RWPE2 (cell line): ENCODE data around the gene RFXANK.

Experiments used
- ATAC-seq: fragments of 200-7000 bp; cut with Tn5 transposase; 3 replicates; pipeline ENCODE4 v1.9.1; 2021; ENCODE audit warnings: low read depth
- DNase-seq: peaks from one replicate; pipeline ENCODE4 v3.0.0-alpha.2; 2020; ENCODE audit warnings: low spot score
- H3K27ac ChIP-seq: fragments of 450-650 bp; 2 replicates; pipeline ENCODE4 v1.5.1; 2017; ENCODE audit warnings: mild to moderate bottlenecking; ENCODE audit not compliant: poor library complexity, severe bottlenecking
- H3K27me3 ChIP-seq: fragments of 250-450 bp; sonication (Bioruptor Pico); 2 replicates; pipeline ENCODE4 v1.5.1; 2021; ENCODE audit warnings: mild to moderate bottlenecking, moderate library complexity; ENCODE audit not compliant: insufficient read depth, poor library complexity, severe bottlenecking
- H3K36me3 ChIP-seq: fragments of 250-450 bp; sonication (Bioruptor Pico); 2 replicates; pipeline ENCODE4 v1.5.1; 2020; ENCODE audit warnings: low read depth, mild to moderate bottlenecking, moderate library complexity
- H3K4me1 ChIP-seq: fragments of 250-450 bp; sonication (Bioruptor Pico); 2 replicates; pipeline ENCODE4 v1.5.1; 2021; ENCODE audit warnings: mild to moderate bottlenecking, moderate library complexity; ENCODE audit not compliant: insufficient read depth, poor library complexity, severe bottlenecking
- H3K4me3 ChIP-seq: fragments of 250-450 bp; sonication (Bioruptor Pico); 2 replicates; pipeline ENCODE4 v1.5.1; 2021; ENCODE audit warnings: mild to moderate bottlenecking, moderate library complexity; ENCODE audit not compliant: severe bottlenecking
- H3K9me3 ChIP-seq: fragments of 250-450 bp; sonication (Bioruptor Pico); 2 replicates; pipeline ENCODE4 v1.5.1; 2021; ENCODE audit warnings: mild to moderate bottlenecking, moderate library complexity; ENCODE audit not compliant: severe bottlenecking
- TF ChIP-seq, protein P1 (sequence below): fragments of 450-650 bp; IDR thresholded peaks from one replicate; pipeline ENCODE4 v1.5.1; 2017; ENCODE audit warnings: mild to moderate bottlenecking, moderate library complexity; ENCODE audit not compliant: poor library complexity, severe bottlenecking

The RFXANK gene

GRCh38 chr19:19159534-19159933 lies 32.5 kb upstream of the RFXANK start:
- DNase-seq (no peak), ATAC-seq (no peak)
- H3K9me3 ChIP-seq: no peaks in the 10 kb centered on the region
- H3K36me3 ChIP-seq: no peaks in the 10 kb centered on the region; the same call in 1 of the 2 replicates
- TF ChIP-seq, protein P1, sequence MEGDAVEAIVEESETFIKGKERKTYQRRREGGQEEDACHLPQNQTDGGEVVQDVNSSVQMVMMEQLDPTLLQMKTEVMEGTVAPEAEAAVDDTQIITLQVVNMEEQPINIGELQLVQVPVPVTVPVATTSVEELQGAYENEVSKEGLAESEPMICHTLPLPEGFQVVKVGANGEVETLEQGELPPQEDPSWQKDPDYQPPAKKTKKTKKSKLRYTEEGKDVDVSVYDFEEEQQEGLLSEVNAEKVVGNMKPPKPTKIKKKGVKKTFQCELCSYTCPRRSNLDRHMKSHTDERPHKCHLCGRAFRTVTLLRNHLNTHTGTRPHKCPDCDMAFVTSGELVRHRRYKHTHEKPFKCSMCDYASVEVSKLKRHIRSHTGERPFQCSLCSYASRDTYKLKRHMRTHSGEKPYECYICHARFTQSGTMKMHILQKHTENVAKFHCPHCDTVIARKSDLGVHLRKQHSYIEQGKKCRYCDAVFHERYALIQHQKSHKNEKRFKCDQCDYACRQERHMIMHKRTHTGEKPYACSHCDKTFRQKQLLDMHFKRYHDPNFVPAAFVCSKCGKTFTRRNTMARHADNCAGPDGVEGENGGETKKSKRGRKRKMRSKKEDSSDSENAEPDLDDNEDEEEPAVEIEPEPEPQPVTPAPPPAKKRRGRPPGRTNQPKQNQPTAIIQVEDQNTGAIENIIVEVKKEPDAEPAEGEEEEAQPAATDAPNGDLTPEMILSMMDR: no peak
- H3K4me1 ChIP-seq: no peaks in the 10 kb centered on the region
- H3K27me3 ChIP-seq: no peaks in the 10 kb centered on the region
- H3K4me3 ChIP-seq: no peak overlapping the region
- H3K27ac ChIP-seq: no peak overlapping the region

DNA sequence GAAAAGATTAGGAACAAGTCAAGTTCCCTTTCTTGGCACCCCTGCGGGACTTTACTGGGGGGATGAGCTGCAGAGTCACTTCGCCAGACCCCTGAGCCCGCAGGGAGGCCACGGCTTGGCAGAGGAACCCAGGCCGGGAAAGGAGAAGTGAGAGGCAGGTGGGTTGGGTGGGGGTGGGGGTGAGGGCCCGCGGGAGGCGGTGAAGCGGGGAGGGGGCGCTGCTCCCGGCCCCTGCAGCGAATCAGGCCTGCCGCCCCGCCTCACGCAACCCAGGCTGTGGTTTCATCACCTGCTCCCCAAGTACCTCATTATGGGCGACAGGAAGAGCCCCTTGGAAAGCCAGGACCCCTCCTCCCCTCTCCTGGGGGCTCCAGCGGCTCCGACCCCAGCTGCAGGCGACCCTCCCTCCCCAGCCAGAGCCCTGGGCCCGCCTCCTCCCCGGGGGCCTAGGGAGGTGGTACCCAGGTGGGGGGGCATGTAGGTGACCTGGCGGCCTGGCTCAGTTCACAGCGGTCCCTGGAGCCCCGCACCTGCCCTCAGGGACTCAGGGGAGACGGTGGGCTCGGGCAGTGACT lies 31.5 kb upstream of the RFXANK start:
- H3K4me3 ChIP-seq: no peak overlapping the region
- H3K4me1 ChIP-seq: no peaks in the 10 kb centered on the region
- TF ChIP-seq, protein P1: no peak
- H3K36me3 ChIP-seq: no peaks in the 10 kb centered on the region; the same call in 1 of the 2 replicates
- no peak overlapping the region for H3K27ac ChIP-seq
- no peaks in the 10 kb centered on the region for H3K9me3 ChIP-seq
- no peaks in the 10 kb centered on the region for H3K27me3 ChIP-seq
- ATAC-seq: no peak
- DNase-seq: no peak

GRCh38 chr19:19162495-19162894 lies 29.6 kb upstream of the RFXANK start:
- H3K36me3 ChIP-seq: no peaks in the 10 kb centered on the region
- no peaks in the 10 kb centered on the region for H3K27me3 ChIP-seq
- DNase-seq: no peak
- ATAC-seq: no peak
- no peak overlapping the region for H3K4me3 ChIP-seq
- no peaks in the 10 kb centered on the region for H3K4me1 ChIP-seq
- H3K9me3 ChIP-seq: no peaks in the 10 kb centered on the region
- no peak overlapping the region for H3K27ac ChIP-seq
- TF ChIP-seq, protein P1: no peak

DNA sequence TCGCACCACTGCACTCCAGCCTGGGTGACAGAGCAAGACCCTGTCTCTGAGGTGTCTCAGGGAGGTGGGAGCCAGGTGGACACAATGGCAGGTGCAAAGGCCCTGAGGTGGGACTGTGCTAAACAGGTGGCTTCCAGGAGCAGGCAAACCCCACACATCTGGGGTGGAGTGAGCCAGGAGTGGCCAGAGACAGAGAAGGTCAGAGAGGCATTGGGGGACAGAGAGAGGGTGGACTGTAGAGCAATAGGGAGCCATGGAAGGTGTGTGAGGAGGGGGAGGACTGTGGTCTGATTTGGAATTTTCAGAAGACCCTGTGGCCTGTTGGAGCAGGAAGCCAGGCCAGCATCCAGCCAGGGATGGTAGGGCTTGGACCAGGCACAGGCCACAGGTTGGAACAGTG lies 26.7 kb upstream of the RFXANK start:
- TF ChIP-seq, protein P1: no peak
- Histone ChIP-seq H3K36me3 (no peaks in the 10 kb centered on the region), H3K4me3 (no peak overlapping the region), H3K4me1 (no peaks in the 10 kb centered on the region), H3K27ac (no peak overlapping the region), H3K9me3 (no peaks in the 10 kb centered on the region), H3K27me3 (no peaks in the 10 kb centered on the region)
- no peak for DNase-seq
- ATAC-seq: no peak

DNA sequence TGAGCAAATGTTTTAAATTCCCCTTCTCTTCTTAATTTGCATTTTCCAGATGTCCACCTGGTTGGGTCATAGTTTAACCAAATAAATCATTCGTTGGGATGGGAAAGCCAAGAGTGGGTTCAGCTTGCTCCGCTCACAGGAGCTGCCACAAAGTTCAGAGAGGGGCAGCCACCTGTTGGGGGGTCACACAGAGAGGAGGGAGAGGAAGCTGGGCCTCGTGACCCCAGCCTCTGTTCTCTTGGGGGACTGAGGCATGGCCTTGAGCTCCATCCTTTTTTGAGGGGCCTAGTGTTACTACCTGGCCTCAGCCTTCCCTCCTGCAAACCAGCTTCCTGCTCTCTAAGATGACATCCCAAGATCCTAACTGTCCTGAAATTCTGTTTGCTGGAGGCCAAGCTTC lies 24.4 kb upstream of the RFXANK start:
- ATAC-seq: no peak
- H3K27me3 ChIP-seq: no peaks in the 10 kb centered on the region
- TF ChIP-seq, protein P1: no peak
- H3K27ac ChIP-seq: no peak overlapping the region
- DNase-seq: no peak
- no peaks in the 10 kb centered on the region for H3K9me3 ChIP-seq
- H3K36me3 ChIP-seq: no peaks in the 10 kb centered on the region
- no peaks in the 10 kb centered on the region for H3K4me1 ChIP-seq
- H3K4me3 ChIP-seq: no peak overlapping the region
